ENCODE results near the gene PSMD11. TPM values are rescaled to one million over a fixed set of nuclear protein-coding genes. Genes with fewer than 3 reads are reported as not detected.

Gene PSMD11
- total RNA-seq, 1 experiment from 2014 or later = 169 TPM

- peaks cover 10% of the 10 kb centered on the region for H3K9me3 ChIP-seq (ENCODE audit: control insufficient read depth, low read depth, low read length)
- no peak overlapping the region for H3K27ac ChIP-seq (ENCODE audit: insufficient read length, low read depth, low read length)
- no peak overlapping the region for H2BK5ac ChIP-seq (ENCODE audit: insufficient read length, low read length)
- no peak overlapping the region for H4K91ac ChIP-seq (ENCODE audit: insufficient read length, low read depth, low read length)
- H2BK20ac ChIP-seq (ENCODE audit: low read depth, low read length, poor library complexity, severe bottlenecking) = no peak overlapping the region
- H3K79me2 ChIP-seq (ENCODE audit: insufficient read depth, low read length) = no peaks in the 10 kb centered on the region
- no peak for TF ChIP-seq CTCF (conservative IDR thresholded peaks at IDR 0.05)
- no peak for DNase-seq
- H3K9ac ChIP-seq (ENCODE audit: extremely low read depth, insufficient read length, low read length) = no peak overlapping the region
- H3K56ac ChIP-seq (ENCODE audit: insufficient read length, low read depth, low read length) = no peak overlapping the region
- H2AK5ac ChIP-seq (ENCODE audit: insufficient read length, low read length) = no peak overlapping the region
- no peaks in the 10 kb centered on the region for H3K4me1 ChIP-seq (ENCODE audit: insufficient read depth, low read length)
- no peak overlapping the region for H3K14ac ChIP-seq (ENCODE audit: insufficient read depth, low read length)
- no peak overlapping the region for H4K5ac ChIP-seq (ENCODE audit: insufficient read length, low read depth, low read length)
- H2BK120ac ChIP-seq (ENCODE audit: low read depth, low read length, poor library complexity, severe bottlenecking) = no peak overlapping the region
- H3T11ph ChIP-seq (ENCODE audit: low read length) = no peak overlapping the region
- peaks cover 25 to 29% of the 10 kb centered on the region in 2 experiments for H3K9me3 Mint-ChIP-seq
- no peaks in the 10 kb centered on the region for H3K27me3 ChIP-seq (ENCODE audit: insufficient read depth, low read length)
- no peaks in the 10 kb centered on the region for H3K27me3 Mint-ChIP-seq (ENCODE audit: low read depth)
- H3K4ac ChIP-seq (ENCODE audit: low read depth, low read length) = no peak overlapping the region
- no peak overlapping the region for H2AFZ ChIP-seq (ENCODE audit: low read length)
- no peak overlapping the region for H3K4me3 Mint-ChIP-seq
- H3K79me1 ChIP-seq (ENCODE audit: insufficient read depth, low read depth, low read length, poor library complexity, severe bottlenecking) = no peaks in the 10 kb centered on the region
- no peak overlapping the region for H2BK15ac ChIP-seq (ENCODE audit: low read depth, low read length)
- H4K20me1 ChIP-seq (ENCODE audit: control insufficient read depth, insufficient read depth, insufficient read length) = no peaks in the 10 kb centered on the region
- no peak overlapping the region for H2BK12ac ChIP-seq (ENCODE audit: insufficient read length, low read depth, low read length)
- no peak overlapping the region for H3K23ac ChIP-seq (ENCODE audit: insufficient read length, low read depth, low read length)
- no peak overlapping the region for H3K18ac ChIP-seq (ENCODE audit: insufficient read length, low read depth, low read length)
- H3K27ac Mint-ChIP-seq = no peak overlapping the region
- no peaks in the 10 kb centered on the region for H3K23me2 ChIP-seq (ENCODE audit: insufficient read length, low read depth, low read length, poor library complexity, severe bottlenecking)
- no peak overlapping the region for H4K8ac ChIP-seq (replicated peaks; ENCODE audit: insufficient read length, low read depth, low read length)
- no peaks in the 10 kb centered on the region for H3K4me1 Mint-ChIP-seq
- no CpG with 5 or more reads among the region's 4 CpGs for WGBS (ENCODE audit: extremely low coverage, insufficient read length, low lambda C conversion rate)
- peaks cover 9 to 16% (median 13%) of the 10 kb centered on the region in 3 experiments; a peak in 5 of 7 replicates for H3K36me3 Mint-ChIP-seq (ENCODE audit: insufficient read depth in 1 of 3, low read depth in 3 of 3)
- no peak overlapping the region for H3K4me2 ChIP-seq (ENCODE audit: insufficient read depth, insufficient read length, low read length)
These were observed 17.4 kb upstream of the PSMD11 start for GRCh38 chr17:32426894-32427293.
